ENCODE measurements around the gene GOLGA6D.
A peak's percentile ranks its signal among the peaks of the same experiment; 100 is the strongest.
"Not testable (repeated sequence)": the region's sequence is repeated elsewhere in the genome, so short reads cannot be mapped to it uniquely, and the experiment has no call there.

GOLGA6D gene

DNA sequence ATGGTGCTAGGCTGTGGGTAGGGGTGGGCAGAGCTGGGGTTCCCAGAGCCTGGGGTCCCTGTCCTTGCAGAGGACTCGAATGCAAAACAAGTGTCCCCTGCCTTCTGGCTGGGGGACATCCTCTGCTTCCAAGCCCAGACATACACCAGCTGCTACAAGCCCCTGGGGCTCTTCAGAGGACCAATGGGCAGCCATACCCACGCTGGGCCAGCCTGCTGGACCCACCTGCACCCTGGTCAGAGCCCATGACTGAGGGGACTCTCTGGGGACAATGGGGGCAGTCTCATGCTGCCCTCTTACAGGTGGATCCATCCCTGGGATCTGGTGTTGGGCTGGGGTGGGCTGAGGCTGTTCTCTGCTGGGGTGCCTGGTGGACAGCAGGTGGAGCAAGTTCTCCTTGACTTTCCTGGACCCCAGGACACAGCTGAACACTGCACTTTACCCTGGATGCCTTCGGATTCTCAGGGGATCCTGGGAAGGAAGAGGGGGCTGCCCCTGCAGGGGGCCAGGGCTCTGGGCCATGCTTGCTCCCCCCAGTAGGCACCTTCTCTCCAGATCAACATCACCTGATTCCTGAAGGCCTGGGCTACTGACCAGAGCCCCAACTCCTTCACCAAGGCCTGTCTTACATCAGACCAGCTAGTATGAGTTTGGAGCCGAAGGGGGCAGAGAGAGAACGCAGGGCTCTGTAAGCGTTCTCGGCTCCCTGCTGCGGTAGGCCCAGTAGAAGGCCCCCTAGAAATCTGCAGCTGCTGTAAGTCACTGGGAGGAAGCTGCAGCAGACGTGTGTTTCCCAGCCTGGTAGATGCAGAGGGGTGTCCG, 46.1 kb downstream of the GOLGA6D start:
- no peak overlapping the region for H4K5ac ChIP-seq (ENCODE audit: low read length)
- H3K23ac ChIP-seq (ENCODE audit: low read length), result no peak overlapping the region
- H3K56ac ChIP-seq (ENCODE audit: low read length), result no peak overlapping the region
- H3K4me2 ChIP-seq (ENCODE audit: low read length), result no peak overlapping the region
- no peak overlapping the region for H3K18ac ChIP-seq (ENCODE audit: low read length)
- H2BK15ac ChIP-seq (replicated peaks; ENCODE audit: low read depth), result no peak overlapping the region
- no peaks in the 10 kb centered on the region for H3K27me3 ChIP-seq (ENCODE audit: insufficient read depth, low read length, poor library complexity)
- H3K4ac ChIP-seq (ENCODE audit: low read depth, low read length), result no peak overlapping the region
- DNase-seq, result no peak
- H2BK120ac ChIP-seq (ENCODE audit: low read depth, low read length), result no peak overlapping the region
- no peak overlapping the region for H3K27ac ChIP-seq (ENCODE audit: low read depth, low read length)
- H2AK5ac ChIP-seq (ENCODE audit: low read length), result no peak overlapping the region
- H3K4me3 ChIP-seq (ENCODE audit: low read length), result no peak overlapping the region
- no peak overlapping the region for H2BK5ac ChIP-seq (ENCODE audit: low read length)
- WGBS (ENCODE audit: extremely low coverage, insufficient coverage, low lambda C conversion rate), result no CpG with 5 or more reads among the region's 10 CpGs
- H3K79me2 ChIP-seq (ENCODE audit: control insufficient read depth, insufficient read depth, low read length), result no peaks in the 10 kb centered on the region
- H4K8ac ChIP-seq (ENCODE audit: low read depth, low read length), result no peak overlapping the region
- no peaks in the 10 kb centered on the region for H3K36me3 ChIP-seq (ENCODE audit: control insufficient read depth, insufficient read depth, low read length)
- no peaks in the 10 kb centered on the region for H3K79me1 ChIP-seq (ENCODE audit: low read length)
- no peak overlapping the region for H3K9ac ChIP-seq (ENCODE audit: low read length)
- no peaks in the 10 kb centered on the region for H3K4me1 ChIP-seq (ENCODE audit: control insufficient read depth, low read depth, low read length)

DNA sequence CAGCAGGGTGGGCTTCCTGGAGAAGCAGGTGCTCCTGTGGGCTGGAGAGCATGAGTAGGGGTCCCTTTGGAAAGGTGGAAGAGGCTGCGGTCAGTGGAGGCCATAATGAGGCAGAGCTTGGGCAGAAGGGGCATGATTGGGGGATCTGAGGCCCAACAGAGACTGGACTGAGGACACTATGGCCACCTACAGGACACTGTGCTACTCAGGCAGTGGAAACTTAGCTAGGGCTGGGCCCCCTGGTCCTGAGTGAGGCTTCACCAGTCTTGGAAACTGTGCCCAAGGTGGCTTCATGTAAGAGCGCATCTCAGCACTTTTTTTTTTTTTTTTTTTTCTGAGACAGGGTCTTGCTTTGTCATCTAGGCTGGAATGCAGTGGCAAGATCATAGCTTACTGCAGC, 46.9 kb downstream of the GOLGA6D start:
- H3K36me3 ChIP-seq (ENCODE audit: control insufficient read depth, insufficient read depth, low read length), result no peaks in the 10 kb centered on the region
- H3K23ac ChIP-seq (ENCODE audit: low read length), result no peak overlapping the region
- no peak overlapping the region for H3K18ac ChIP-seq (ENCODE audit: low read length)
- H3K27ac ChIP-seq (ENCODE audit: low read depth, low read length), result no peak overlapping the region
- no peaks in the 10 kb centered on the region for H3K27me3 ChIP-seq (ENCODE audit: insufficient read depth, low read length, poor library complexity)
- no peak overlapping the region for H2BK15ac ChIP-seq (replicated peaks; ENCODE audit: low read depth)
- H3K4me2 ChIP-seq (ENCODE audit: low read length), result no peak overlapping the region
- no peaks in the 10 kb centered on the region for H3K4me1 ChIP-seq (ENCODE audit: control insufficient read depth, low read depth, low read length)
- H2BK5ac ChIP-seq (ENCODE audit: low read length), result no peak overlapping the region
- no peak overlapping the region for H3K56ac ChIP-seq (ENCODE audit: low read length)
- no peak overlapping the region for H3K9ac ChIP-seq (ENCODE audit: low read length)
- H2BK120ac ChIP-seq (ENCODE audit: low read depth, low read length), result no peak overlapping the region
- no peaks in the 10 kb centered on the region for H3K79me2 ChIP-seq (ENCODE audit: control insufficient read depth, insufficient read depth, low read length)
- H3K79me1 ChIP-seq (ENCODE audit: low read length), result no peaks in the 10 kb centered on the region
- H4K8ac ChIP-seq (ENCODE audit: low read depth, low read length), result no peak overlapping the region
- no peak for DNase-seq
- no peak overlapping the region for H3K4me3 ChIP-seq (ENCODE audit: low read length)
- H2AK5ac ChIP-seq (ENCODE audit: low read length), result no peak overlapping the region
- H4K5ac ChIP-seq (ENCODE audit: low read length), result no peak overlapping the region
- WGBS (ENCODE audit: extremely low coverage, insufficient coverage, low lambda C conversion rate), result no CpG with 5 or more reads among the region's 2 CpGs
- no peak overlapping the region for H3K4ac ChIP-seq (ENCODE audit: low read depth, low read length)

DNA sequence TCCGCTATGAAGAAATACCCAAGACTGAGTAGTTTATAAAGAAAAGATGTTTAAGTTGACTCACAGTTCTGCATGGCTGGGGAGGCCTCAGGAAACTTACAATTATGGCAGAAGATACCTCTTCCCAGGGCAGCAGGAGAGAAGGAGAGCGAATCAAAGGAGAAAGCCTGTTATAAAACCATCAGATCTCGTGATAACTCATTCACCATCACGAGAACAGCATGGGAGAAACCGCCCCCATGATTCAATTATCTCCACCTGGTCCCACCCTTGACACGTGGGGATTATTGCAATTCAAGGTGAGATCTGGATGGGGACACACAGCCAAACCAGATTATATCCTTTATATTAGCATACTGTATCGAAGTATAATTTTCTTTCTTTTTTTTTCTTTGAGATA, 49.5 kb downstream of the GOLGA6D start:
- H4K8ac ChIP-seq (ENCODE audit: low read depth, low read length); H2BK120ac ChIP-seq (ENCODE audit: low read depth, low read length); H3K36me3 ChIP-seq (ENCODE audit: control insufficient read depth, insufficient read depth, low read length); DNase-seq; H3K18ac ChIP-seq (ENCODE audit: low read length); H3K23ac ChIP-seq (ENCODE audit: low read length); H4K5ac ChIP-seq (ENCODE audit: low read length); H3K4me1 ChIP-seq (ENCODE audit: control insufficient read depth, low read depth, low read length); H2BK5ac ChIP-seq (ENCODE audit: low read length); H3K4me3 ChIP-seq (ENCODE audit: low read length); H3K79me2 ChIP-seq (ENCODE audit: control insufficient read depth, insufficient read depth, low read length); H3K27me3 ChIP-seq (ENCODE audit: insufficient read depth, low read length, poor library complexity); H3K27ac ChIP-seq (ENCODE audit: low read depth, low read length); H3K4ac ChIP-seq (ENCODE audit: low read depth, low read length); H3K9ac ChIP-seq (ENCODE audit: low read length); H3K79me1 ChIP-seq (ENCODE audit: low read length); H3K4me2 ChIP-seq (ENCODE audit: low read length); H2BK15ac ChIP-seq (replicated peaks; ENCODE audit: low read depth); H2AK5ac ChIP-seq (ENCODE audit: low read length); H3K56ac ChIP-seq (ENCODE audit: low read length): not testable (repeated sequence)
- WGBS (ENCODE audit: extremely low coverage, insufficient coverage, low lambda C conversion rate), result no CpG with 5 or more reads among the region's 7 CpGs

DNA sequence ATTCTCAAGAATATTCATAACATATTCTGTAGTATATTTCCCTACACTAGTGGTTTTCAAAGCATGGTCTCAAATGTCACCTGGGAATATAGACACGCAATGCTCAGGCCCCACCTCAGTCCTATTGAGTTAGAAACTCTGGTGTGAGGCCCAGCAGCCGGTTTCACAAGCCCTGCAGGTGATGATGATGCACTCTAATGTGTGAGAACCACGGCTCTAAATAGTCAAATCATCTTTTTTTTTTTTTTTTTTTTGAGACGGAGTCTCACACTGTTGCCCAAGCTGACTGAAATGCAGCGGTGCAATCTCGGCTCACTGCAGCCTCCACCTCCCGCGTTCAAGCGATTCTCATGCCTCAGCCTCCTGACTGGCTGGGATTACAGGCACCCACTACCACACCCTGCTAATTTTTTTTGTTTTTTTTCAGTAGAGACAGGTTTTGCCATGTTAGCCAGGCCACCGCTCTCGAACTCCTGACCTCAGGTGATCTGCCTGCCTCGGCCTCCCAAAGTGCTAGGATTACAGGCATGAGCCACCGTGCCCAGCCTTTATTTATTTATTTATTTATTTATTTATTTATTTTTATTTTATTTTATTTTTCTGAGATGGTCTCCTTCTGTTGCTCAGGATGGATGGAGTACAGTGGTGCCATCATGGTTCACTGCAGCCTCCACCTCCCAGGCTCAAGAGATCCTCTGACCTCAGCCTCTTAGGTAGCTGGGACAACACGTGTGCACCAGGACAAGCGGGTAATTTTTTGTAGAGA, 51.2 kb downstream of the GOLGA6D start:
- H3K79me2 ChIP-seq (ENCODE audit: control insufficient read depth, insufficient read depth, low read length); H3K9ac ChIP-seq (ENCODE audit: low read length); H3K27me3 ChIP-seq (ENCODE audit: insufficient read depth, low read length, poor library complexity); DNase-seq; H2BK5ac ChIP-seq (ENCODE audit: low read length); H3K4ac ChIP-seq (ENCODE audit: low read depth, low read length); H4K5ac ChIP-seq (ENCODE audit: low read length); H3K18ac ChIP-seq (ENCODE audit: low read length); H3K4me2 ChIP-seq (ENCODE audit: low read length); H3K23ac ChIP-seq (ENCODE audit: low read length); H3K4me1 ChIP-seq (ENCODE audit: control insufficient read depth, low read depth, low read length); H3K36me3 ChIP-seq (ENCODE audit: control insufficient read depth, insufficient read depth, low read length); H2BK15ac ChIP-seq (replicated peaks; ENCODE audit: low read depth); H2AK5ac ChIP-seq (ENCODE audit: low read length); H4K8ac ChIP-seq (ENCODE audit: low read depth, low read length); H3K4me3 ChIP-seq (ENCODE audit: low read length); H3K79me1 ChIP-seq (ENCODE audit: low read length); H3K56ac ChIP-seq (ENCODE audit: low read length); H2BK120ac ChIP-seq (ENCODE audit: low read depth, low read length); H3K27ac ChIP-seq (ENCODE audit: low read depth, low read length): not testable (repeated sequence)
- WGBS (ENCODE audit: extremely low coverage, insufficient coverage, low lambda C conversion rate), result no CpG with 5 or more reads among the region's 15 CpGs

DNA sequence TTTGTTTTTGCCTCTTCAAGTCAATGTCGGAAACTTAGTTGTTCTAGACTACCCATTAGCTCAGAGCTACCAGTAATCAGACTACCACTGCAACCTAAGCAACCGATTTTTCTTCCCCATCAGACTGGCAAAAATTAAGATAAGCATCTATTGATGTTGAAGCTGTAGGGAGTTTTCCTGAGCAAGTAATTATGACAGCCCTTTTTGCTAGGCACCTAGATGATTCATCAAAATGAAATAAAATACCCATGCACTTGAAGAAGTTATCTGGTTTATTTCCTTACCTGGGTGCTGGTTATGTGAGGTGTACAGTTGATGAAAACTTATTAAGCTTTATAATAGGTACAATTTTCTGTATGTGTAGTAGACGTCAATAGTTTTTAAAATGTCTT, 52.7 kb downstream of the GOLGA6D start:
- Histone ChIP-seq H3K4me1 (ENCODE audit: control insufficient read depth, low read depth, low read length) (no peaks in the 10 kb centered on the region), H3K4ac (ENCODE audit: low read depth, low read length) (no peak overlapping the region), H4K8ac (ENCODE audit: low read depth, low read length) (no peak overlapping the region), H3K27ac (ENCODE audit: low read depth, low read length) (no peak overlapping the region), H3K27me3 (ENCODE audit: insufficient read depth, low read length, poor library complexity) (no peaks in the 10 kb centered on the region), H2BK120ac (ENCODE audit: low read depth, low read length) (no peak overlapping the region), H3K36me3 (ENCODE audit: control insufficient read depth, insufficient read depth, low read length) (no peaks in the 10 kb centered on the region), H3K79me2 (ENCODE audit: control insufficient read depth, insufficient read depth, low read length) (peaks cover 3% of the 10 kb centered on the region), H2AK5ac (ENCODE audit: low read length) (no peak overlapping the region), H3K9ac (ENCODE audit: low read length) (peak overlapping the region; percentile 81), H4K5ac (ENCODE audit: low read length) (no peak overlapping the region), H3K23ac (ENCODE audit: low read length) (no peak overlapping the region), H2BK15ac (replicated peaks; ENCODE audit: low read depth) (no peak overlapping the region), H2BK5ac (ENCODE audit: low read length) (no peak overlapping the region), H3K4me2 (ENCODE audit: low read length) (peak overlapping the region; percentile 34), H3K18ac (ENCODE audit: low read length) (no peak overlapping the region), H3K79me1 (ENCODE audit: low read length) (peaks cover 3% of the 10 kb centered on the region), H3K56ac (ENCODE audit: low read length) (peak overlapping the region; percentile 74), H3K4me3 (ENCODE audit: low read length) (no peak overlapping the region)
- DNase-seq, result no peak
- WGBS (ENCODE audit: extremely low coverage, insufficient coverage, low lambda C conversion rate), result no CpG with 5 or more reads among the region's 3 CpGs
